Stimulated activated CD4-positive, alpha-beta T cell treated with anti-CD3 and anti-CD28 coated beads, Interleukin-1b, Interleukin-23, amount 100 ng/mL, for 48 hours (primary cell): Measurements from ENCODE around the gene C5orf24.
A peak's percentile ranks its signal among the peaks of the same experiment; 100 is the strongest.
"Not testable (repeated sequence)": the region's sequence is repeated elsewhere in the genome, so short reads cannot be mapped to it uniquely, and the experiment has no call there.

ENCODE experiments used
- DNase-seq: peaks from one replicate; pipeline ENCODE4 v3.0.0-alpha.2; 2020

C5orf24 gene

GRCh38 chr5:134864707-134865106 lies 18.9 kb downstream of the C5orf24 start:
- no peak for DNase-seq

- DNase-seq: peak; percentile 27
Observed at GRCh38 chr5:134873494-134873893, 27.7 kb downstream of the C5orf24 start.

DNA sequence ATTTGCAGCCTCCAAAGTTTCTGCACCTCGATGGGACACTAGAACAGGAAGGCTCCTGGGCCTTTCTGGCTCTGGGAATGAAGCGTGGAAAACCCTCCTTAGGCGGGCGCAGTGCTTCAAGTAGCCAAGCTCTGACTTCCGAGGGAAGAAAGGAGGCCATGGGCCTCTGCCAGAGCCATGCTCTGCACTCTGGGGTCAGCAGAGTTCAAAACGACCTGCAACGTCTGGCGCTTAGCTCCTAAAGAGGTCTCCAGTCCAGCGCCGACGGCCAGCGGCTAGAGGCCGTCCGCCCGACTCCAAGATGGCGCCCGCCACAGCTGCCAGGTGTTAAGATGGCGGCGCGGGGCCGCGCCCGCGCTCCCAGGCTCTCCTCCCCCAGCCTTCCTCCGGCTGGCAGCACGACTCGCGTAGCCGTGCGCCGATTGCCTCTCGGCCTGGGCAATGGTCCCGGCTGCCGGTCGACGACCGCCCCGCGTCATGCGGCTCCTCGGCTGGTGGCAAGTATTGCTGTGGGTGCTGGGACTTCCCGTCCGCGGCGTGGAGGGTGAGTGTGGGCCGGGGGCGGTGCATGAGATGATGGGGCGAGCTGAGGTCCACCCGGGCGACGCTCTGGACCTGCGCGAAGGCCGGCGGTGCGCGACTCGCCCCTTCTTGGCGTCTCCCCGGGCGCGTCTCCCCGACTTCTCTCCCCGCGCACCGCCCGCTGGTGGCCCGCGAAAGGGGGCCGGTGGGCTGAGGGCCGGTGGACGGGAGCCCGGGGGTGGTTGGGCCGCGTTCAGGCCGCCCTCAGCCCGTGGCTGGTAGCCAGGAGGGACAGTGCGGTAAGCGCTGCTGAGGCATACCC lies 28.4 kb downstream of the C5orf24 start, which contains the start of gene TXNDC15:
Gene TXNDC15, plus strand, starts transcription at position 385 of the 844 bp plus-strand sequence. Its CDS starts 57 bp downstream, at position 442.
- peak; percentile 80 for DNase-seq

GRCh38 chr5:134874831-134875655 lies 29.3 kb downstream of the C5orf24 start:
- peak; percentile 22 for DNase-seq

- no peak for DNase-seq
Observed at GRCh38 chr5:134877159-134877558, 31.4 kb downstream of the C5orf24 start.

GRCh38 chr5:134878403-134878802 lies 32.6 kb downstream of the C5orf24 start:
- no peak for DNase-seq

DNA sequence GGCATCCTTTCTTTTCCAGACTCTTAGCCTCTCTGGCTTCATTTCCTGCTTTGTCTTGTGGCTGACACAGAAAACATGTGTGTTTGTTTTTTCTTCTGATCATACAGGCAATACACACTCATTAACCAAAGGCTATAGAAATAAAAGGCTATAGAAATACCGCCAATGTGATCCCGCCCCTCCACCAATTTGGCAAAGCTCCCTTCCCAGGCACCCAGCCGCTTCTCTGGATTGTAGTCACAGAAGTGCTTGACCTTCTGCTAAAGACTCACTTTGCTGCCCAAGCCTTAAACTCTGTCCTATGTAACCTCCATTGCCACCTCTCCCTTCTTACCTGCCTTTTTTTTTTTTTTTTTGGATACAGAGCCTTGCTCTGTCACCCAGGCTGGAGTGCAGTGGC lies 33.7 kb downstream of the C5orf24 start:
- no peak for DNase-seq

- not testable (repeated sequence) for DNase-seq
Observed at GRCh38 chr5:134880937-134881336, 35.2 kb downstream of the C5orf24 start.

DNA sequence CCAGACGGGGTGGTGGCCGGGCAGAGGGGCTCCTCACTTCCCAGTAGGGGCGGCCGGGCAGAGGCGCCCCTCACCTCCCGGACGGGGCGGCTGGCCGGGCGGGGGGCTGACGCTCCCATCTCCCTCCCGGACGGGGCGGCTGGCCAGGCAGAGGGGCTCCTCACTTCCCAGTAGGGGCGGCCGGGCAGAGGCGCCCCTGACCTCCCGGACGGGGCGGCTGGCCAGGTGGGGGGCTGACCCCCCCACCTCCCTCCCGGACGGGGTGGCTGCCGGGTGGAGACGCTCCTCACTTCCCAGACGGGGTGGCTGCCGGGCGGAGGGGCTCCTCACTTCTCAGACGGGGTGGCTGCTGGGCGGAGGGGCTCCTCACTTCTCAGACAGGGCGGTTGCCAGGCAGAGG lies 35.9 kb downstream of the C5orf24 start:
- DNase-seq: not testable (repeated sequence)

DNA sequence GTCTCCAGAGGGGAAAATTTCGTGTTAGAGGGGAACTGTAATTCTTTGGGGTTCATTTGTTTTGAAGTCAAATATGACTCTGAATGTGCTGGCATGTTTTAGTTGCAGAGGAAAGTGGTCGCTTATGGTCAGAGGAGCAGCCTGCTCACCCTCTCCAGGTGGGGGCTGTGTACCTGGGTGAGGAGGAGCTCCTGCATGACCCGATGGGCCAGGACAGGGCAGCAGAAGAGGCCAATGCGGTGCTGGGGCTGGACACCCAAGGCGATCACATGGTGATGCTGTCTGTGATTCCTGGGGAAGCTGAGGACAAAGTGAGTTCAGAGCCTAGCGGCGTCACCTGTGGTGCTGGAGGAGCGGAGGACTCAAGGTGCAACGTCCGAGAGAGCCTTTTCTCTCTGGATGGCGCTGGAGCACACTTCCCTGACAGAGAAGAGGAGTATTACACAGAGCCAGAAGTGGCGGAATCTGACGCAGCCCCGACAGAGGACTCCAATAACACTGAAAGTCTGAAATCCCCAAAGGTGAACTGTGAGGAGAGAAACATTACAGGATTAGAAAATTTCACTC lies 41.9 kb downstream of the C5orf24 start:
- no peak for DNase-seq

- DNase-seq: no peak
Observed at GRCh38 chr5:134889335-134889734, 43.6 kb downstream of the C5orf24 start.

DNA sequence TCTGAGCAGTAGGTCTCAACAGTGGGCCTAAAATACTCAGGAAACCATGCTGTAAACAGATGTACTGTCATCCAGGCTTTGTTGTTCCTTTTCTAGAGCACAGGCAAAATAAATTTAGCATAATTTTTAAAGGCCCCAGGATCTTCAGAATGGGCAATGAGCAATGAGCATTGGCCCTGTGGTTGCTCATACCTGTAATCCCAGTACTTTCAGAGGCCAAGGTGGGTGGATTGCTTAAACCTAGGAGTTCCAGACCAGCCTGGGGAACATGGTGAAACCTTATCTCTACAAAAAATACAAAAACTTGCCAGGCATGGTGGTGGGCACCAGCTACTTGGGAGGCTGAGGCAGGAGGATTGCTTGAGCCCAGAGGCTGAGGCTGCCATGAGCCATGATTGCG lies 45.7 kb downstream of the C5orf24 start:
- DNase-seq: no peak

DNA sequence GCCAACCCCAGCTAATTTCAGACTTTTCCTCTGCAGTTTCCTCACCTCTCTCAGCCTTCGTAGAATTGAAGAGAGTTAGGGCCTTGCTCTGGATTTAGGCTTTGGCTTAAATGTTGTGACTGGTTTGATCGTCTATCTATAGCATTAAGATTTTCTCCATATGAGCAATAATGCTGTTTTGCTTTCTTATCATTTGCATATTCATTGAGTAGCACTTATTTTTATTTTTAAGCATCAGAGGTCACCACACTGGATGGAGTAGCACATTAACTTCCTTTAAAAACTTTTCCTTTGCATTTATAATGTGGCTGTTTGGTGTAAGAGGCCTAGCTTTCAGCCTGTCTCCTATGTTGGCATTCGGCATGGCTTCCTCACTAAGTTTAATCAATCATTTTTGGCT lies 46.5 kb downstream of the C5orf24 start:
- no peak for DNase-seq

GRCh38 chr5:134892926-134893325 lies 47.2 kb downstream of the C5orf24 start:
- DNase-seq: no peak

- DNase-seq: no peak
Observed at GRCh38 chr5:134893748-134894505, 48.2 kb downstream of the C5orf24 start.

DNA sequence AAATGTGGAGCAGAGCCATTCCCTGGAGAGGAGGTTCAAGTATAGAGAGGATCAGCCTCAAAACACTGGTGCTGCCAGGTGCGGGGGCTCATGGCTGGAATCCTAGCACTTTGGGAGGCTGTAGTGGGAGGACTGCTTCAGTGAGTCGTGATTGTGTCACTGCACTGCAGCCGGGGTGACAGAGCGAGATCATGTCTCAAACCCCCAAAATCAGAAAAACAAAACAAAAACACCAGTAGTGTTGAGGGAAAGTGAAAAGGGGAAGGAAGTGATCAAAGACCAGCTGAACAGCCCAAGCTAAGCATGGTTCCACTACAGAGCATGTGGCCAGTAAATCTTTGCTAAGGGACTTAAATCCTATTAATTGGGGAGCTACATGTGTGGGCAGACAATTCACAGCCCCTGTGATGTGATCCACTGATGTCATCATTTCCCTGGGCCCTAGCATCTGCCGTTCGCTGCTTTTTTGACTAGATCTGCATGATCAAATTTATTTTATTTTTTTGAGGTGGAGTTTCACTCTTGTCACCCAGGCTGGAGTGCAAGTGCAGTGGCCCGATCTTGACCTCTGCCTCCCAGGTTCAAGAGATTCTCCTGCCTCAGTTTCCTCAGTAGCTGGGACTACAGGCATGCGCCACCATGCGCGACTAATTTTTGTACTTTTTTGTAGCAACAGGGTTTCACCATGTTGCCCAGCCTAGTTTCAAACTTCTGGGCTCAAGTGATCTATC lies 56.5 kb downstream of the C5orf24 start:
- no peak for DNase-seq

GRCh38 chr5:134904610-134905245 lies 59.0 kb downstream of the C5orf24 start, which contains the start of gene PCBD2:
PCBD2 (plus strand) TSS chr5:134905131; CDS start chr5:134905140, 9 bp downstream.
- peak; percentile 94 for DNase-seq

DNA sequence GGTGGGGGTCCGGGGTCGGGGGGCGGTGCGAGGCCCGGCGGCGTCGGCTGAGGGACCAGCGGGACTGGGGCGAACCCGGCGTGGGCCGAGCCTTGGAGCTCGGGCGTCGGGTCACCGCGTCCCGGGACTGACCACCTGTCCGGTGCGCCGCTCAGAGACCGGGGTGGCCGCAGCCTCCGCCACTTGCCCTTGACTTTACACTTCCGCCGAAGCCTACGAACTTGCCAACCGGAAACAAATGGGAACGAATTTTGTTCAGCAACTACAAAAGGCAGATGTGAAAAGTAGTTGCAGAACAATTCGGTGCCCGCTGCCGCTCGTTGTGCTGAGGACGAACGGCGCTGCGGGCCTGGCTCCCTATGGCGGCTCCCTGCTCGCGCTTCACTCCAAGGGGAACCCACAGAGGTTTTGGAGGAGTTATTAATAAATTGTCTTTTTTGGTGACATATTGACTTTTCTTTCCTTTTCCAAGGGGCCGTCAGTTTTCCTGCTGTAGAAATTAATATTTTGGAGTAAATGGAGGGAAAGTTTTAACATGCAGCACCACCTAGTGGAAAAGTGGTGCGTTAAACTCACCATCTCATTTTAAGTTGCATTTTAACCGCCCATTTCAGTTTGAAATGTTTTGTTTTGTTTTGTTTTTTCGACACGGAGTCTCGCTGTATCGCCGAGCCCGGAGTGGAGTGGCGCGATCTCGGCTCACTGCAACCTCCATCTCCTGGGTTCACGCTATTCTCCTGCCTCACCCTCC lies 59.7 kb downstream of the C5orf24 start:
- peak; percentile 60 for DNase-seq

- DNase-seq: no peak
Observed at GRCh38 chr5:134906811-134907210, 61.0 kb downstream of the C5orf24 start.
